ENCODE data around the gene OR13D1.
"Not testable (repeated sequence)": the region's sequence is repeated elsewhere in the genome, so short reads cannot be mapped to it uniquely, and the experiment has no call there.

The OR13D1 gene

GRCh38 chr9:104694218-104694617 lies at the start of gene OR13D1:
OR13D1 (plus strand) TSS chr9:104694518; CDS start chr9:104694518, 0 bp downstream.
- in situ Hi-C loops (cut with MboI; ENCODE audit: low sequenced_read_pairs): no loop called here

- in situ Hi-C loops (cut with MboI; ENCODE audit: low sequenced_read_pairs): no loop called here
These were observed 35.7 kb upstream of the OR13D1 start for GRCh38 chr9:104658496-104659195.

GRCh38 chr9:104675611-104676010 lies 18.7 kb upstream of the OR13D1 start:
- in situ Hi-C loops (cut with MboI; ENCODE audit: low sequenced_read_pairs): no loop called here

- in situ Hi-C loops (cut with MboI; ENCODE audit: low sequenced_read_pairs): no loop called here
These were observed 11.7 kb upstream of the OR13D1 start for GRCh38 chr9:104682642-104683041.

- in situ Hi-C loops (cut with MboI; ENCODE audit: low sequenced_read_pairs): no loop called here
These were observed 8.2 kb upstream of the OR13D1 start for GRCh38 chr9:104686081-104686480.

- in situ Hi-C loops (cut with MboI; ENCODE audit: low sequenced_read_pairs): no loop called here
These were observed 6.0 kb downstream of the OR13D1 start for GRCh38 chr9:104700306-104700705.

GRCh38 chr9:104708737-104709136 lies 14.4 kb downstream of the OR13D1 start:
- in situ Hi-C loops (cut with MboI; ENCODE audit: low sequenced_read_pairs): not testable (repeated sequence)

- in situ Hi-C loops (cut with MboI; ENCODE audit: low sequenced_read_pairs): no loop called here
These were observed 17.3 kb downstream of the OR13D1 start for GRCh38 chr9:104711604-104712003.

GRCh38 chr9:104725014-104725413 lies 30.7 kb downstream of the OR13D1 start:
- in situ Hi-C loops (cut with MboI; ENCODE audit: low sequenced_read_pairs): no loop called here

- in situ Hi-C loops (cut with MboI; ENCODE audit: low sequenced_read_pairs): no loop called here
These were observed 44.1 kb downstream of the OR13D1 start for GRCh38 chr9:104738452-104738851.

GRCh38 chr9:104740621-104741020 lies 46.3 kb downstream of the OR13D1 start:
- in situ Hi-C loops (cut with MboI; ENCODE audit: low sequenced_read_pairs): no loop called here

GRCh38 chr9:104743376-104743985 lies 49.2 kb downstream of the OR13D1 start:
- in situ Hi-C loops (cut with MboI; ENCODE audit: low sequenced_read_pairs): no loop called here

All from hTERT RPE-1 (cell line).